Ramos (cell line): ENCODE results near the gene KRT13.

Source experiments
- in situ Hi-C: fragments of 300-500 bp; cut with MboI; formaldehyde crosslinking; loops from one replicate; pipeline ENCODE4 v1.14.3; 2022; ENCODE audit warnings: low sequenced_read_pairs; ENCODE audit not compliant: unreplicated experiment

KRT13 gene

DNA sequence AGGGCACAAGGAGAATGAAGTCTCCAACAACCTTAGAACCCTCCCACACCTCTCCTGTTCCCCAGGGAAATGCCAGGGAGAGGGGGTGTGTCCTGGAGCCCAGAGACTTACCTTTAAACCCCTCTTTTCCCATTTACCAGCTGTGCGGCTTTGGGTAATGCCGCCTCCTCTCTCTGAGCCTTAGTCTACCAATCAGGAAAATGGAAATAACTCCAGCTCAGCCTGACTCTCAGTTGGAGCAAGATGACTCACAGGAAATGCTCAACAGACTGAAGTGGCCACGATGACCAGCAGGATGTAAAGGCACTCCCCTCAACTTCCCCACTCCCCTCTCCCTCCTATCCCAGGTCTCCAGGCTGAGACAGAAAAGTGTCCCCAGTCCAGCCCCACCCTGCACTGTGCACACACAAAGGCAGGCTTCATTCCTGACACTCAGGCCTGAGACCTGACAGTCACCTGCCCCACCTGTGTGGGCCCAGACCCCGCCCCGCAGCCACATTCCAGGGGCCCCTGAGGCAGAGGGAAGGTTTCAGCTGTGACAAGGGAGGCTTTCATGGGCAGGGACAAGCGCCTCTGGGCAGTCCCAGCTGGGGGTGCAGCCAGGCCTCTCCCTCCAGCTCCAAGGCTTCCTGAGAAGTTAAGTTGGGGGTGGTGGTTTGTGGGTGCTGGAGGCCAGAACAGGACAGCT is 16.3 kb upstream of the KRT13 start:
- in situ Hi-C loops, result no loop called here

DNA sequence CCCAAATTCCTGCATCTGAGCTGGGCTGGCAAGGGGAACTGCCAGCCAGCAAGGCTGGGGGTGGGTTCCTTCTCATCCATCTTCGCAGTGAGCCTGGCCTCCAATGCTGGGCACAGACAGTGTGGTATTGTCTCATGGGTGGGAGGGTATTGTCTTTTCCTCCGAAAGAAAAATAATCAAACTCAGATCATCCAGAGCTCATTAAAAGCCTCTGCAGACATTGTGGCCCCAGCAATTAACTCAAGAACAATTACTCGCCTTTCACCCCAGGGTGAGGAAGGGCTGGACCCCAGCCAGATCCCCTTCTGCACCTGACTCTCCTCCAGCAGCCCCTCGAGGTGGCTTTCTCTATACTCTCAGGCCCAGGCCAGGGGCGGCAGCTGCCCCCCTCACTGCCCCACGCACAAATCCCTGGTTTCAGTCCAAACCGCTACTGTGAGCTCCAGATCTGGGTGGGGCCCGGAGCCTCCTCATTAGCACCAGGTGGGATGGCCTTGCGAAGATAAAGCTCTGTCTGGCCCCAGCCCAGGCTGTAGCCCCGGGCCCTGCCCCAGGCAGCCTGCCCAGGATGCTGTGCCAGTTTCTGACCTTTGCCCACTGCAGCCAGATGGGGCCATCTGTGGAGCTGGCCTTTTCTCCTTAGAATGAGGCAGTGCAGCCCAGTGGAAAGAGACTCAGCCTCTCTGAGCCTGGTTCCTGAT is 15.6 kb upstream of the KRT13 start:
- in situ Hi-C loops, result no loop called here

DNA sequence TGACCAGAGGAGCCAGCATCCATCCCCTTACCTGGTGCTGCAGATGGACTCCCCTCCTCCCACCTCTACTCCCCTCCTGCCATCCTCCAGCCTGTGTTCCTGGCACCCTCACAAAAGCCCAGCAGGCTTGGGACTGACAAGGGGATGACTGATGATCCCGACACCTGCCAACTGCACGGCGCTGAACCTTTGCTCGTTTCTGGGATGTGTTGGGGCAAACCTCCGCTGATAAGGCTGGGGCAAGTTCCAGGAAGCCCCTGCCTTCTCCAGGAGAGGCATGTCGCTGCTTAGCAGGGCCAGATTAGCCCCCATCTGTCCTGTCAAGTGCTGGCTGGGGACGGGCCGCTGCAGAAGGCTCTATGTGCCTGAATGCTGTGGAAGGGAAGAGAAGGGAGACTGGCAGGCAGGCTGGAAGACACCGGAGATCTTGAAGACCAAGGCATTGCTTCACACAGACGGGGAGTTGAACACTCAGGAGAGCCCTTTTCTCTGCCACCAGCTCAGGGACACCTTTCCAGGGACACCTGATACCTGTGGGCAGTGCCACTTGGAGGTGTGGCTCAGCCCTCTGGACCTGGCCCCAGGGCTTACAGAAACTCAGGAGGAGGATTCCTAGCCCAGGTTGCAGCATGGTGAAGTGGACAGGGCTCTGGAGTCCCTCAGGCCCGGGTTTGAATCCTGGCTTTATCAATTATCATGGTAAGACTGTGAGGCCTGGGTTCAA is 14.3 kb upstream of the KRT13 start:
- in situ Hi-C loops, result no loop called here

DNA sequence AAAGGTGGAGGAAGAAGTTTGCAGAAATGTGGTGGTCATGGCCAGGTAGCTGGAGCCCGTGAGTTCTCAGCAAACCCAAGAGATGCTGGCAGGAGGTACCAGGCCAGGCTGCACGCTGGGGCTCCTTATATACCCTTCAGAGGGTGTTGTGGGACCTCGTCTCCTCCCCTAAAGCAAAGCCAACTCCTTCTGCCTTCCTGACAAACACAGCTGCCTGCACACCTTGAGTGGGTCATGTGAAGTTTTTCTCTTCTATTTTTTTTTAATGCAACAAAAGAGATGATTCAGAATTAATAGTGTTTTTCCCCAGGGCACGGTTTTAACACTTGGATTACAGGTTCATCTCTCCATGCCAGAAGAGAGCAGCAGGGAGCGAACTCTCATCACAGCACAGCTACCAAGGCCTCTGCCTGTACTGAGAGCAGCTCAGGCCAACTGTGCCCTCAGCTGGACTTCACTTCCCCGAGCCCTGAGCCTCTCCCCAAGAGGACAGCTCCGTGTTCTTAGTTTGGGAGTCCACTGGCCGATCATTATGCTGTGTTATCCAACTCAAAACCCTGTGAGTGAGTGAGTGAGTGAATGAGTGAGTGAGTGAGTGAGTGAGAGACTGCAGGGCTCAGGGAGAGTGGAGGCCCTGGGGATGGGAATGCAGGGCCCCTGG is 13.5 kb upstream of the KRT13 start, which contains the start of gene KRT15:
Gene KRT15 (minus strand): TSS at position 102 of the 661 bp plus-strand sequence. CDS start 63 bp downstream, at position 39.
- in situ Hi-C loops, result no loop called here

DNA sequence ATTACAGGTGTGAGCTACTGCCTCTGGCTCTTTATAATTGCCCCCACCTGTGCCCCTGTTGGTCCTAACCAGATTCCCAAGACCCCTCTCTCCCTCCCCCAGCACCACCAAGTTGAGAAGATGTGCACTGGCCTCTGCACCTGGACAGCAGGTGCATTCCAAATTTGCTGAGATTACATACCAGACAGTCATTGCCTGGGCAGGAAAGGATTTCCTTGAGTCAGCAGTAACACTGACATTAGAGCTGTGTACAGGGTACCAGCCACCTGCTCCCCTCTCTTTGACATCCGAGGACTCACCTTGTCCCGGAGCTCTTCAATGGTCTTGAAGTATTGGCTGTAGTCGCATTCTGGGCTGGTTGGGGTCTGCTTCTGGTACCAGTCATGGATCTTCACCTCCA is 12.6 kb upstream of the KRT13 start:
- in situ Hi-C loops, result no loop called here

DNA sequence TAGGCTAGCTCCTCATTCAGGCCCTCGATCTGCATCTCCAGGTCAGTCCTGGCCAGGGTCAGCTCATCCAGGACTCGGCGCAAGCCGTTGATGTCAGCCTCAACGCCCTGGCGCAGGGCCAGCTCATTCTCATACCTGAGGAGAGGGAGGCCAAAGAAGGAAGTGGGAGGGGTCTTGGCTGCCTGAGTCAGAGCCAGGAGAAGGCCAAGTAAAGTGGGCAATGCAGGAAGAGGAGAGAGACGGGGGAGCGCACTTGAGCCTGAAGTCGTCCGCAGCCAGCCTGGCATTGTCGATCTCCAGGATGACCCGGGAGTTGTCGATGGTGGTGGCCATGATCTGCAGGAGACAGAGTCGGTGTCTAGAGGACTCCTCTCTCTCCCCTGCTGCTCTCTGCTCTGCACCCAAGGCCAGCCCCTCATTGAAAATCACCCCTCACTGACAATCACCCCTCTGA is 11.4 kb upstream of the KRT13 start:
- in situ Hi-C loops, result no loop called here

DNA sequence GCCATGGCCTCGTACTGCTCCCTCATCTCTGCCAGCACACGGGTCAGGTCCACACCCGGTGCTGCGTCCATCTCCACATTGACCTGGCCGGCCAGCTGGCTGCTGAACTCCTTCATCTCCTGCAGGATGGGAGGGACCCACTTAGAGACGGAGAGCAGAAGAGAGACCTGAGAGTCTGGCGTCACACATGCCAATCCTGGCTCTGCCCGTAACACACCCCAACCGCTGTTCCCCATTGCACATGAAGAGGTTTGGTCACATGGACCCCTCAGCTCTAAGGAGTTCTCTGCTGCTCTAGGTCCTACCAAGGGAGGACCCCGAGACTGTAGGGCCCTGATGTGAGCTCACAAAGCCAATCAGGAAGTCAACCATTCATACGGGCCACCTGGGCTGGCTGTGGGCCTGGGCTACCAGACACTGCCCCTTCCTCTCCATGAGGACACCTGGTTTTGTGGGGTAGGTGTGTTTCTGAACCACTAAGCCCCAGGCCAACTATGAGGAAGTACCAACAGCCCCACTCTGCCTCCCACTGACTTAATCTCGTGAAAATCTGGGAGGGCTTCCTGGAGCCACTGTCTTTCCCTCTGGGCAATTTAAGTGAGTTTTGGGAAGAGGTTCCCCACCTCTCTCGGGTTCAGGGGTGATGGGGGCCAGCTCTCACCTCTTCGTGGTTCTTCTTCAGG is 10.9 kb upstream of the KRT13 start:
- in situ Hi-C loops, result no loop called here

DNA sequence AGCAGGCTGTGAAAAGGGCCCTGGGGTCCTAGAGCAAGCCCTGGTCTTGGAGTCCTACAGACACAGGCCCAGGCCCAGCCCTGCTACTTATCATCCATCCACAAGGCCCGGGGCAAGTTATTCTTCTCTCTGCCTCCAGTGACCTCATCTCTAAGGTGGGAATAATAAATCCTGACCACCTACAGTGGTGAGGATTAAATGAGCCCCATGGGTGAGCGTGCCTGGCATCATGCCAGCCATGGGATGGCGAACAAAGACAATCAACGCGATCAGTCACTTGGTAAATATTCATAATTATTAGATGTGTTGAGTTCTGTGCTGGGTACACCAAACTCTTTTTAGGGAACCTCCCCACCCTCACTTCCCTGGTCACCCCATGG is 7.7 kb upstream of the KRT13 start:
- in situ Hi-C loops, result no loop called here

DNA sequence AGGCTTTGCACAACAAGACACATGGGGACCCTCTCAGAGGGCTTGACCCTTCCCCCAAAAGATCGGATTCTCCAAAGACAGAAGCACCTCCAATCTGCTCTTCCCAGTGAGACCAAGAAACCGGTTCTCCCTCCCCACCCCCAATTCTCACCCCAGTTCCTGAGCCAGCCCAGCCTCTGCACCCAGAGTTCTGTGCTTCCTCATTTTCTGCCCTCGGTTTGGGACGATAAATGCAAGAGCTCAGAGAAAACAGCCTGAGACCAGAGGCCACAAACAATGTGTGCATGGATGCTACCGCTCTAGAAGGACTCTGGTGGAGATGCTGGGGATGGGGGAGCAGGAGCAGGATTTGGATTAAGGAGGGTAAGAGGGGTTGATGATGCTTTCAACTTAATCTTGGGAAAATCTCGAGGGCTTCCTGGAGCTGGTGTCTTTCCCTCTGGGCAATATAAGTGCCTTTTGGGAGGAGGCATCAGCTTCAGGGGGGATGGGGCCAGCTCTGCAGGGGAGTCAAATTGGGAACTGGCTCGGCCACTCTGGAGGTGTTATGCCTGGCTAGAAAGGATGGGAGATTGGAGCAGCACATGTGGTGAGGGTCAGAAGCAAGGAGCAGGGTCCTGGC is 7.2 kb upstream of the KRT13 start:
- in situ Hi-C loops, result no loop called here

DNA sequence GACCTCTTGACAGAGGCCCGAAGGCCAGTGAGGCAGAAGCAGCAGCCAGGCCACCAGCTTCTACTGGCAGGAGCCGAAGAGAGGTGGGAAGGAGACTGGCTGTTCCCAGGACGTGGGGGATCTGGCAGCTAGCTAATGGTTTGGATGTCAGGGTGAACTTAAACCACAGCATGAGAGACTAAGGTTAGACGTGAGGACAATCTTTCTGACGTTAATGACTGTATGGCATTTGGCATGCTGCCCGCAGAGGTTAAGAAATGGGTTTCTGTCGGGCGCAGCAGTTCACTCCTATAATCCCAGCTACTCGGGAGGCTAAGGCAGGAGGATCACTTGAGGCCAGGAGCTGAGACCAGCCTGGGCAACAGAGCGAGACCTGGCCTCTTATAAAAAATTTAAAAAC is 6.3 kb upstream of the KRT13 start:
- in situ Hi-C loops, result no loop called here

DNA sequence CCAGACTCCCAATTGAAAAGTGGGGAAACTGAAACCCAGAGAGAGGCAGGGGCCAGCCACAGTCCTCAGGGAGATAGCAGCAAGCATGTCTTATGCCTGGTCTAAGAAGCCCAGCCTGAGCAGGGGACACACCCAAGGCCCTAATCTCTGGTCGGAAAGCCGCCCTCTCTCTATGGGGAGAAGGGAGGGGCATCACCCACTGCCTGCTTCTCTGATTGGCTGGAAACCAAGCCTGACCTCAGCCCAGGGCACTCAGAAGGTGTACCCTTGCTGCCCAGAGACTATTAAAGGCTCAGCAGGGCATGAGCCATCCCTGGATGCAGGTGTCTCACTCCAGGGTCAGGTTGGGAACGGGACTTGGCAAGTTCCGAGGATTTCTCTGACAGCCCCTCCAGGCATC is 5.7 kb upstream of the KRT13 start:
- in situ Hi-C loops, result no loop called here

DNA sequence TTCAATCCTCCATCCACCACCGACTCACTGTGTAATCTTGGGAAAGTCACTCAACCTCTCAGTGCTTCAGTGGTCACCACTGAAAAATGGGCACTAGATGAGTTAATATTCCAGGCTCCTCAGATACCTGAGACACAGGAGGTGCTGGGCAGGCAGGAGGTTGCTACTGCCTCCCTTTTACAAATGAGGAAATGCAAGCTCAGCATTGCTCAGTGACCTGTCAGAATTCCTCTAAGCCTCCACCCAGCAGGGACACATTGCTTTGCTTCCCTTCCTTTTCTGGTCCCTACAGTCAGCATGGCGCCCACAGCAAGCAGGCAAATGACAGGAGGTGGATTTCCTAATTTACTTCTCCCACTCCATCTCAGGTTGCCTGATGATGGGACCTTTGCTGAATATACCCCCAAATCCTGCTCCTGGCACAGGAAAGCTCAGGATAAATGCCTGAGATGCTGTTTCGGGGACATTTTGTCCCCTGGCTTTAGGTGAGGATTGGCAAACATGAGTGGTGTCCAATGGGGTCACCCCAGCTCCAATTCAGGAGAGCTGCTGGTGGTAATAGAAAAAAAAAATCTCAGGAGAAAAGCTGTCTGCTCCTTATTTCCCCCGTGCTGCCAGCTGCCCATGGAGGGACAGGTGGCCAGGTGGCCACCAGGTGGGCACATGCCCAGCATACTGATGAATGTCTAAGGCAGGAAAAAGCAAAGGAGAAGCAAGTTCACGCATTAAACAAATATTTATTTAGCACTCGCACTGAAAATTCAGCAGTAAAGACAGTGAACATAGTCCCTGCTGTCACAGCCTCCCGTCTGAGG is 5.0 kb upstream of the KRT13 start:
- in situ Hi-C loops, result no loop called here

DNA sequence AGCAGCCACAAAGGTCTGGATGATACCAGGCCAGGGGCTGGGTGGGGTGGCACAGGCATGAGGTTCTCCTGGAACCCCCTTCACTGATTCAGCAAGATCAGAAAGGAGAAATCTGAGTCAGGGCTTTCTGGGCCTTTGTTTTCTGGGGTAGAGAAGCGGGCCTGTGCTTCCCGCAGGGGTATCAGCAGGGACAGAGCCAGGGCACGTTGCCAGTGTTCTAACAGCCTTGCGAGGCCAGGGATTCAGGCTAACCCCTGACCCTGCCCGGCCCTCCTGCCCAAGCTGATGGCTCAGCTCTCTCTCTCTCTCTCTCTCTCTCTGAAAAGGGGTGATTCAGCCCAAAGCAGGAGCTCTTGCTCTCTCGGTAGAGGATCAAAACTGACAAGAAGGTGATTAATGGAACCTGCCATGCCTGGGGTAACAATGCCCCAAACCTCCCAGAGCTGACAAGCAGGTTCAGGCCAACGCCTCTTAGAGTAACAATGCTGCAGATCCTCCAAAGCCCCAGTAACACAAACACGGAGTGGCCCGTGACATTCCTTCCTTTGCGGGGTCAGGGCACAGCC is 2.0 kb upstream of the KRT13 start:
- in situ Hi-C loops, result no loop called here

DNA sequence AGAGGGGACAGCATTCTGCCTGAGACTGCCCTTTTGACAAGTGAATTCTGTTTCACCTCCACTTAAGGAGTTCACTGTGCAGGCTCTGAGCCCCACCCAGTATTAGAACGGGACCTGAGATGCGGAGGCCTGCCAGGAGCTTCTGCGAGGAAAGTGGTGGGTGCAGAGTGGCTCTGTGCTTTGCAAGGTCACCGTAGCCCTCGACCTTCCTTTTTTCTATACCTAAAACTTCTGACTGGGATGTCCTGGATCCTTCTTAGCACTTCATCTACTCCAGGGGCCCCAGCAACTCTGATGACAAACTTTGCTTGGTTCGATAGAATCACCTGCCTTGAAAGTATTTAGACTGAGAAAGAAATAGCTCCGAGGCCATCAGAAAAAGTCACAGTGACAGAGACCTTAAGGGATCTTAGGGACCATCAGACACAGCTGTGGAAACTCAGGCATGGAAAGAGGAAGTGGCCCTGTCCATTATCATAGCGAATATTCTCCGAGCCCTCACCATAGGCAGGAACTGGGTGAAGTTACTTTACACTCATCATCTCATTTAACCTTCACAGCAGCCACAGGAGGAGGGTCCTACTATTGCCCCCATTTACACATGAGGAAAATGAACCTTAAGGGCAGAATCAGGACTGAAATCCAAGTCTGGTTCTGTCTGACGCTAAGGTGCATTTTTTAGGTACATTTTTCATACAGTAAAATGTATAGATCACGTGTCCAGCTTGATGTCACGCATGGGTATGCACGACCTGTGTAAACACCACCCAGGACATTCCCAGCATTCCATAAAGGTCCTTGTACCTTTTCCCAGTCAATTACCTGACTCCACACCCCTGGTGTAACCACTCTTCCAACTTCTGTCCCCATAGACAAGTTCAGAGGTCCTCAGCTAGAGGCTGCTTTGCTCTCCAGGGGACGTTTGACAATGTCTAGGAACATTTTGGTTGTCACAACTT is 676 bp upstream of the KRT13 start:
- in situ Hi-C loops, result no loop called here

DNA sequence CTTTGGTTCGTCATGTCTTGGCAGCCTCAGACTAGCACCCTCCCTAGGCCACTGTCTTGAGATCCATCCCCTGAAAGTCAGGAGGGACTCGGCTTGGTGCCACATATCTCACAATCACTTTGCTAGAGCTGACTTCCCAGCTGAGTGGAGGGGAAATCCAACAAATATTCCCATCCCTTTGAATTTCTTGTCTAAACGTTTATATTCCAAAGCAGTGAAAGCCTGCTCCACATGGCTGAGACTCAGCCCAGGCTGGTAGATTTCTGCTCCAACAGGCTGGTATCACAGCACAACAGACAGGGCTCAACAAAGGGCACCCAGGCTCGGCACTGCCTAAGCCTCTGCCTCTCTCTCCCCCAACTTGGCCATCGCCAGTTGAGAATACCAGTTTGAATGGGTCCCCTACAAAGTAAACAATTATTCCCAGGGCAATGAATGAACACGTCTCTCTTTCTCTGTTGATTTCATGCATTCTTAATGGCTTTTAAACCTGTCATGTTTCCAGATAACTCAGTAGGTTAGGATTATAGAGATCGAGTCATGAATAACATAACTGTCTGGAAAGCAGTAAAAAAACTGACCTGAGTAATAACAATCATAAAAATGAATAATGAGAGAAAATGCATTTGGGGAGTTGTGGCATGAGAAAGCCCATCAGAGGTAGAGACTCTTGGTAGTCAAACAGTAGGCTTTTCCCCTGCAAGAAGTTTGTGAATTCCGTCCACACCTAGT is 1.0 kb downstream of the KRT13 start:
- in situ Hi-C loops, result no loop called here

DNA sequence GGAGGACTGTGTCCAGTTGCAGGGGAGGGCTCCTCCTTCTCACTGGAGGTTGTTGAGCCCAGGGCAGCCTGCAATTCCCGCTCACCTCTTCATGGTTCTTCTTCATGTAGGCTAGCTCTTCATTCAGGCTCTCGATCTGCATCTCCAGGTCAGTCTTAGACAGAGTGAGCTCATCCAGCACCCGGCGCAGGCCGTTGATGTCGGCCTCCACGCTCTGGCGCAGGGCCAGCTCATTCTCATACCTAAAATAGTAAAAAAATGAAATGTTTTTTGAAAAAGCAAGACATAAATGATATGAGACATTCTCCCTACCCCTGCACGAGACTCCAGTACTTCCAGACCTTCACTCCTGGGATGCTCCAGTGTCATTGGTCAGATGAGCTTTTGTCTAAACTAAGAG is 2.2 kb downstream of the KRT13 start:
- in situ Hi-C loops, result no loop called here
